Psoas muscle (tissue), 8 donors: Measurements from ENCODE around the gene SUSD4. TPM values are rescaled to one million over a fixed set of nuclear protein-coding genes. Genes with fewer than 3 reads are reported as not detected.

Source experiments
- ATAC-seq, 4 donors: fragments of 200-7000 bp; cut with Tn5 transposase; one replicate each; pipeline ENCODE4 v1.9.1; 2020; ENCODE audit warnings: moderate library complexity in 3 of 4, mild to moderate bottlenecking in 2 of 4
- DNase-seq, 2 donors: peaks; one replicate each; pipeline ENCODE4 v3.0.0-alpha.2; 2020
- H3K27ac ChIP-seq: fragments of 200-600 bp; one replicate; pipeline ENCODE4 v1.8.0; 2022
- H3K27me3 ChIP-seq, 3 donors: fragments of 200-600 bp in 1 of 3; one replicate each; pipeline versions ENCODE4 v1.6.1 to v1.8.0; 2013 to 2022; ENCODE audit warnings: low read length in 2 of 3, mild to moderate bottlenecking in 2 of 3, moderate library complexity in 1 of 3; ENCODE audit not compliant: insufficient read depth in 3 of 3
- H3K36me3 ChIP-seq, 2 donors: fragments of 200-600 bp in 1 of 2; one replicate each; pipeline versions ENCODE4 v1.6.1 to v1.8.0; 2013 to 2022; ENCODE audit warnings: low read depth in 1 of 2, mild to moderate bottlenecking in 1 of 2, moderate library complexity in 1 of 2; ENCODE audit not compliant: insufficient read depth in 1 of 2
- H3K4me1 ChIP-seq: fragments of 200-600 bp; one replicate; pipeline ENCODE4 v1.8.0; 2022
- H3K4me3 ChIP-seq: fragments of 200-600 bp; one replicate; pipeline ENCODE4 v1.8.0; 2022; ENCODE audit warnings: mild to moderate bottlenecking
- H3K9me3 ChIP-seq: fragments of 200-600 bp; one replicate; pipeline ENCODE4 v1.8.0; 2022
- CTCF ChIP-seq: fragments of 200-600 bp; IDR thresholded peaks from one replicate; pipeline ENCODE4 v1.8.0; 2022; ENCODE audit warnings: antibody characterized with exemption
- WGBS, 3 donors: extraction: QIAGEN DNeasy Blood & Tissue Kit; methylation state at CpG; one replicate each; pipeline versions ENCODE4 v1.1.6 to v1.1.7; 2013; 5-methylcytosine and 5-hydroxymethylcytosine counted together
- intact Hi-C, 2 donors: fragments of 100-400 bp; cut with DNase I; formaldehyde crosslinking; loops; one replicate each; pipeline versions ENCODE4 v1.11.0 to v1.14.2; 2022
- polyA plus RNA-seq, 3 donors: library from polyadenylated mRNA; stranded (reverse); fragments of 200-250 nt; gene quantifications; one replicate each; pipeline ENCODE4 v1.2.3, GENCODE V29; 2013
- total RNA-seq, 4 donors: library from RNA; stranded (reverse); fragmentation: NEBNext Ultra II Directional in 2 of 4; extraction: Animal tissue kit (Norgen Biotek cat#: 25700) in 2 of 4; gene quantifications; one replicate each; pipeline versions ENCODE4 v1.2.1 to v1.2.4, GENCODE V29; 2021 to 2023
- donor health status: healthy with polysubstance abuse.
- donor health status: DM: no; HTN: no; CAD: no; lungs with moderate emphysema.
- donor health status: Bipolar disorder and iron deficiency.
- donor health status: healthy.
- donor health status: DM: yes; HTN: yes; CAD: no.
- donor health status: DM: no; HTN: no; CAD: no.
- donor health status: DM: no; HTN: no; CAD: no.
- donor health status: DM: yes; HTN: yes; CAD: no.

SUSD4 gene
- total and polyA plus RNA-seq, 7 donors = 0.08 to 3.9 (median 0.21) TPM

DNA sequence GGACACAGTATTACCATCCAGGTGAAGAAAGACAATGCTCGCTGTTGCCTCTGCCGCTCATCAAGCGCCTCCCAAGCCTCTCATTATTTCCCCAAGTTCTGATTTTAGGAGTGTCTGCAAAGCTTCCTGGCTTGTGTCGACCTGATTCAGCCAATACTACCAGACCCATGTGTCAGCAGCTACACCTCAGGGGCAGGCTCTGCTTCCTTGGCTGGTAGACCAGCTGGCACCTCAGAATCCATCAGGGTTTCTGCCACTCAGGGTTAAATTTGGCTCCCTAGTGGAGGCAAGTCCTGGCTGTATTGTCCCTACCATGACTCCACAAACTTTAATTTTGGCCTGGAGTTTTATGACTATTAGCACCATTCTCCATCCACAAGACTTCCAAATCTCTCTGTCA is 35.4 kb downstream of the SUSD4 start:
- H3K27ac ChIP-seq = no peak overlapping the region
- intact Hi-C loops = no loop called here
- no peak for TF ChIP-seq CTCF
- H3K27me3 ChIP-seq = no peaks in the 10 kb centered on the region
- H3K4me3 ChIP-seq = no peak overlapping the region
- no peaks in the 10 kb centered on the region for H3K36me3 ChIP-seq
- DNase-seq = no peak
- H3K4me1 ChIP-seq = no peaks in the 10 kb centered on the region
- 86 to 87% (median 87%) methylated on average over 4 of the region's 4 CpGs for WGBS, 3 donors
- no peaks in the 10 kb centered on the region for H3K9me3 ChIP-seq
- no peak for ATAC-seq

- Histone ChIP-seq H3K4me1 (no peaks in the 10 kb centered on the region), H3K27ac (no peak overlapping the region), H3K27me3 (no peaks in the 10 kb centered on the region), H3K4me3 (no peak overlapping the region), H3K36me3 (no peaks in the 10 kb centered on the region), H3K9me3 (no peaks in the 10 kb centered on the region)
- no peak for TF ChIP-seq CTCF
- no peak for ATAC-seq
- intact Hi-C loops = no loop called here
- 6 to 31% (median 23%) methylated on average over 1 of the region's 1 CpG for WGBS, 3 donors
- no peak for DNase-seq
Observed at GRCh38 chr1:223326776-223327175, 37.2 kb downstream of the SUSD4 start.

DNA sequence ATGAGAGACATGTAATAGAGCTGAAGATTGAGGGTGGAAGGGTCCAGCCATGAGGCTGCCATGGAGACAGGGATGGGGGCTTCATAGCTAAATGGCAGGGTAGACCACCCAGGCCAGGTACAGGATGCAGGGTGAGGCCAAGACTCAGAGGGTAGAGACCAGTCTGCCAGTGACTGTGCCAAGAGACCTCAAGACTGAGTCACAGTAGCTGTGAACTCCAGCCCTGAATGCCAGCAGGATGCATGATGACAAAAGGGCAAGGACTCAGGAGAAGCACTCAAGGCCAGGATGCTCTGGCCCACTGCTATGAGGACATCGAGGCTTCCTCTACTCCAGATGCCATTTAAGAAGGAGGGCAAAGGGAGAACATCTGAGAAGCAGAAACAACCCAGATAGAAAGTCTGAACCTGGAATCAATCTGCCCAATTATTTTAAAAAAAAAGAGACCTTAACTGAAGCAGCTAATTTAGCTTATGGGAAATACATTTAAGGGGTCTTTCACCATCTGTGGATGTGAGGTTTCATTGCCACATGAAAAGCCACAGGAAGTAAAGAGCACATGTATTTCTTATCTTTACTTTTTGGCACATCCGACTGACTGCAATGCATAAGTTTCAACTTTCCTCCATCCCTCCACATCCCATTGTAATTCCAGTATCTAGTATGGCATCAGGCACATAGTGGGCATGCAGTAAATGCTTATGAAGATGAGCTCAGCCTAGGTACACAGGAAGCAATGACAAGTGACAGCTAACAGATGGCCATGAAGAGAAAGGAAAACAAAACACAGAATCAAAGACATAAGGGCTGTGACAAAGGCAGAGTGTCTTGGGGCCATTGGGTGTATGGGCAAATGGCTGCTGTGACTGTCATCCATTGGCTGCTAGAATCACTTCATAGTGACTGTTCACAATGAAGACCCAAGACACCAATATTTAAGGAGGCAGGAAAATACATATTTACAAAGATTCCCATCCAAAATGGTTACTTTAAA is 40.2 kb downstream of the SUSD4 start:
- DNase-seq = no peak
- H3K9me3 ChIP-seq = no peaks in the 10 kb centered on the region
- no peaks in the 10 kb centered on the region for H3K36me3 ChIP-seq
- no peak overlapping the region for H3K4me3 ChIP-seq
- no peak overlapping the region for H3K27ac ChIP-seq
- TF ChIP-seq CTCF = no peak
- WGBS, 3 donors = 45 to 70% (median 68%) methylated on average over 2 of the region's 2 CpGs
- no peak for ATAC-seq
- H3K27me3 ChIP-seq = no peaks in the 10 kb centered on the region
- H3K4me1 ChIP-seq = no peaks in the 10 kb centered on the region
- intact Hi-C loops = no loop called here

GRCh38 chr1:223322868-223323267 is 41.1 kb downstream of the SUSD4 start:
- no peaks in the 10 kb centered on the region for H3K9me3 ChIP-seq

More at GRCh38 chr1:223322868-223323267, 41.1 kb downstream of the SUSD4 start:
- no peak for TF ChIP-seq CTCF
- DNase-seq (no peak), ATAC-seq (no peak)
- no peaks in the 10 kb centered on the region for H3K4me1 ChIP-seq
- WGBS, 3 donors = 62 to 81% (median 63%) methylated on average over 3 of the region's 3 CpGs
- H3K4me3 ChIP-seq = no peak overlapping the region
- no peak overlapping the region for H3K27ac ChIP-seq
- intact Hi-C loops = no loop called here
- no peaks in the 10 kb centered on the region for H3K36me3 ChIP-seq
- H3K27me3 ChIP-seq = no peaks in the 10 kb centered on the region
